NCI-H2107 (cell line): ENCODE results near the gene ZNF580.

Experiments
- DNase-seq: peaks from one replicate; lab custom pipeline; 2025; lab: John Stamatoyannopoulos, UW

Gene ZNF580

DNA sequence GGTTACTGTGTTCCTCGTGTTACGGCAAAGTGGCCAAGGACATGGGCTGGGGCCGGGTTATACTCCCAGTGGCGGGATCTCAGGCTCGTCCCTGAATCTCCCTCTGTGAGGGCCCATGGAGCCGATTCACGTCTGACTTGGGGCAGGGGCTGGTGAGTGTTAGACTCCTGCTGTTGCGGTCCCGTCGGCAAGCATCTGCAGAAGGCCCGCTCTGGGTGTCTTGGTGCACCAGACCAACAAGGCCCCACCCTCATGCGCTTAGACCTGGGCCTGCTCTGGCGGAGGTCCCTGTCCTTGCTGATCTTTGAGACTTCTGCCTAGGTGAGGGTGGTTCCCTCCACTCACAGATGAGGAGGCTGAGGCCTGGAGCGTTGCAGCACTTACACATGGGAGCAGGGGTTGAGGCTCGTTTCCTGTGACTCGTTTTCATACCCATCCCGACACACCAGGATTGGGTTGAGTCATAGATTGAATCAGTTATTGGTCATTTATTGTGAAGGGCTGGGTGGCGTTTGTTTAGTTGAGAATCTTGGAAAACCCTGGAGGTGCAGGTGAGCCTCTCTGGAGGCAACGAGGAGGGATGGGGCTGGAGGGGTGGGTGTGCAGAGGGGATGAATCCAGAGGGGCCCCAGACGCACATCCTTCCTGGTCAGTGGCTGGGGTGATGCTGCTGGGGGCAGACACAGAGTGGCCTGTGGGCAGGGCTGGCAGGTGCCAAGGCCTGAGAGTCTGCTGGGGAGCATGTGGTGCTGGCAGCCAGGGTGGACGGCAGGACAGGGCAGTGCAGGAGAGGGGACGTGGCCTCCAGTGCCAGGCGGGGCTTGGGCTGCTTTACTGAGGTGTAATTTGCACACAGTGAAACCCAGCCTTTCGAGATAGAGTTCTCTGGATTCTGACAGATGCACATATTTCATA, 38.8 kb downstream of the ZNF580 start:
- no peak for DNase-seq

DNA sequence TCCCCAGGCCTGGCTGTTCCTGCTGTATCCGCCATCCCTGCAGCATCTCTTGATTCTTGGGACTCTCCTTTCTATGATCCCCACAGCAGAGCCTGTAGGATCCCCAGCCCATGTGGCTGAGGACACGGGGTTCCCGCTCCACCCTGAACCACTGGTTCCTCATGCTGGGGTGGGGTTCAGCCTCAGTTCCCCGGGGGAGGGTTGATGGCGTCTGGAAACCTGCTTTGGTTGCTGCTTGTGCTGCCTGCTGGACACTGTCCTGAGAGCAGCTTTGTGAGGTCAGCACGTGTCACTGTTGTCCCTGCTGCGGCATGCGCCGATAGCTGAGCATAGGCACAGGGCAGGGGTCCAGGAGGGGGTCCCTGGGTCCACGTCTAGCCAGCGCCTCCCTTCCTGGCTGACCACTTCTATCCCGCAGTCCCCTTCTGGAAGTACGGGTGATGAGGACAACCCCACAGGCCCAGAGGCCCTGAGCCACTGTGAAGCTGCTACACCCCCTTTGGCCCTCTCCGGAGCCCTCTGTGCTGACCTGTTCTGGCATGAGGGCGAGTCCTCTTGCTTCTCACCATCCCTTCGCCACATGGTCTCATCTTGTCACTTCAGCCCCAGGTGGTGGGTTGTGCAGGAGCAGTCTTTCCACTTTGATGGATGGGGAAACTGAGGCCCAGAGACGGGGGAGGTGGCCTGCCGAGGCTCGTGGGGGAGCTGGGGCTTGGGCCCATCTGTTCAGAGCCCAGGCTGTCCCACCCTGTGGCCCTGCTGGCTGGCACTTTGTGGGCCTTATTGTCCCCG, 39.7 kb downstream of the ZNF580 start:
- no peak for DNase-seq

GRCh38 chr19:55681131-55682092, 40.6 kb downstream of the ZNF580 start:
- no peak for DNase-seq

- DNase-seq, result no peak
Measured at GRCh38 chr19:55683449-55684261, 42.9 kb downstream of the ZNF580 start.

DNA sequence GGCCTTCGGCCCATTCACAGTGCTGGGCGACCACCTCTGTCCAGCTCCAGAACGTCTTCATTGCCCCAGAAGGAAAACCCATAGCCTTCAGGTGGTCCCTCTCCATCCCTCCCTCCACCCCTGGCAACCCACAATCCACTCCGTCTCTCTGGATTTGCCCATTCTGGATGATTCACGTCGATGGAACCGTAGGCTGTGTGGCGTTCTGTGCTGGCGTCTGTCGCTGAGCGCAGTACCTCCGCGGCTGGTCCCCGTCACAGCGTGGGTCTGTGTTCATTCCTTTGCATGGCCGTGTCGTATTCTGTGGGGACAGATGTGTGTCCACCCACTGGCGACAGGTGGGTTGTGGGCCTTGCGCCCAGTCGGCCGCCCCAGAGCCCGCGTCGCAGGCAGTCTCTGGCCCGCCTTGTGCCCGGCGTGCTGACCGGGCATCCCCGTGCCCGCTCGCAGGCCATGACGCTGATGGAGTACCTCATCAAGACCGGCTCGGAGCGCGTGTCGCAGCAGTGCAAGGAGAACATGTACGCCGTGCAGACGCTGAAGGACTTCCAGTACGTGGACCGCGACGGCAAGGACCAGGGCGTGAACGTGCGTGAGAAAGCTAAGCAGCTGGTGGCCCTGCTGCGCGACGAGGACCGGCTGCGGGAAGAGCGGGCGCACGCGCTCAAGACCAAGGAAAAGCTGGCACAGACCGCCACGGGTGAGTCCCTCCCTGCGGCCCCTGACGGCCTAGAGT, 44.3 kb downstream of the ZNF580 start:
- DNase-seq, result no peak

DNA sequence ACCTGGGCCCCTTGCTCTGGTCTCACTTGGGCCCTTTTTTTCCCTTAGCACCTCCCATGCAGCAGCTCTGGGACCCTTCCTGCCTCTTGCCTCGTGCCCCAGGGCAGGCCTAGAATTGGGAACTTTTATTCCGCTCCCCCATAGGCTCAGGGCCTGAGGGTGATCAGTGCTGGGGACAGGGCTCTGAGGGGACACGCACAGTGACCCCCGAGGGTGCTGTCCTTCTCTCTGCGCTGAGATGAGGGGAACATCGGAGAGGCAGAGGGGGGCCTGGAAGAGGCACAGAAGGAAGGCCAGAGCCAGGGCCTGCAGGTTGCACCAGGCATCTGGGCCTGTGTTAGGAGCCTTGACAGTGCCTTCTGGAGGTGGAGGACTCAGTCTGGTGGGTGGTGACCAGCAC, 45.0 kb downstream of the ZNF580 start:
- no peak for DNase-seq

DNA sequence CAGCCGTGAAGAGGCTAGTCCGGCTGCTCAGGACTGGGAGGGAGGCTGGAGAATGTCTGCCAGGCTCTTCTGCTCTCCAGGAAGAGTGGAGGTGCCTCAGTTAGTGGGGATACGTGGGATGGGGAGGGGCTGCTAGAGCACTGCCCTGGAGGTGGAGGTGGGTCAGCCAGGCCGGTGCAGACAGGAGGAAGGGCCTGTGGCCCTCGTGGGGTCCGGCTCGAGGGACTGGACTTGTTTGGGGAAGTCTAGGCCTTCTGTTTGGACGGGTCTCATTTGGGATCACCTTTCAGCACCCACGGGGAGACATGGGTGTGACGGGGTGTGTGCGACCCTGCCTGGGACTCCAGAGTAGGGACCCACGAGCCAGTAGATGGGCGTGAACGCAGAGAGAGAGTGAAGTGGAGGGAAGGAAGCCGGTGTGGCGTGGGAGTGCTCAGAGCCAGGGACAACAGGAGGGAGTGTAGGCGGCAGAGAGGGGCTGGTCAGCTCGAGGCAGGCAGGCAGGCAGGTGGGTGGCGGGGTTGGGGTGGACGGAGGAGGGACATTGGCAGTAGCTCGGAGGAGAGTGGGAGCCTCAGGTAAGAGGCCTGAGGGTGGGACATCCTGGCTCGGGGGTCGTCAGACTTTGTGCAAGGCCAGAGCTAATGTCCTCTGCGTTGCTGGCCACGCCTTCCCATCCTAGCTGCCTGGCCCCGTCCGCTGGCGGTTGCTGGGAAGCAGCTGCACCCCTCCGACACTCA, 45.7 kb downstream of the ZNF580 start:
- no peak for DNase-seq

DNA sequence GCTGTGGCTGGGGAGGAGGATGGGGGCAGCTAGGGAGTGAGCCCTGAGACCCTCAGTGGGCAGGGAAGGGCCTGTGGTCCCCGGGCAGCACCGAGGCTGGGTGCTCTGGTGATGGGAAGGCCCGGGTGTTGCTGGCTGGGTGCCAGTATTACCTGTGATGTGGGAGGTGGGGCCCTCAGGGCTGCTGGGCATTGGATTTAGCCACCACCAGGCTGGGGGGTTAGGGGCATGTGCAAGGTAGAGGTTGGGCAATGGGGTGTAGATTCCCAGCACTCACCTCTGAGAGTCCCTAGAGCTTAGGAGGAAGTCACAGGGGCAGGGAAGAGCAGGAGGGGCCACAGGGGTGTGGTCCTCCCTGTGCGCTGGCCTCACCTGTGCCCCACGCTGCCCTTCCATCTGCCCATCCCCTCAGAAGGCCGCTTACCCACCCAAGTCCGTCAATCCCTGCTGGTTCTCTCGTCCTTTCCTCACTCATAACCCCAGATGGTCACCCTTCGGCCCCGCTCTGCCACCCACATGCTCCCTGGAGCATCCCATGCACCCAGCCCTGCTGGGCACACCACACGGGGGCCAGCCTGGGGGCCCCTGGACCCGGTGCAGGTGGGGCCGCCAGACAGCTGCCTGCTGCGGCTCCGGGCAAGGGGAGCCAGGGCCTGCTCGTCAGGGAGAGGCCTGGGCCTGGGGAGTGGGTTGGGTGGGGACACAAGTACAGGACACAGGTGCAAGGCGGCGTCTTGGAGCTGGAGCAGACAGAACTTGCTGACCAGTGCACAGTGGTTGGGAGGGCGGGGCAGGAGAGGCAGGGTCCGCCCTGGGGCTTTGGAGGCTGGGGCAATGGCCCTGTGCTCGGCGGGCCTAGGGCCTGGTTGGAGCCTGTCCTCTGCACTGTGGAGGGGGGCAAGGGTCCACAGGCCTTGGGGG, 46.7 kb downstream of the ZNF580 start:
- no peak for DNase-seq

DNA sequence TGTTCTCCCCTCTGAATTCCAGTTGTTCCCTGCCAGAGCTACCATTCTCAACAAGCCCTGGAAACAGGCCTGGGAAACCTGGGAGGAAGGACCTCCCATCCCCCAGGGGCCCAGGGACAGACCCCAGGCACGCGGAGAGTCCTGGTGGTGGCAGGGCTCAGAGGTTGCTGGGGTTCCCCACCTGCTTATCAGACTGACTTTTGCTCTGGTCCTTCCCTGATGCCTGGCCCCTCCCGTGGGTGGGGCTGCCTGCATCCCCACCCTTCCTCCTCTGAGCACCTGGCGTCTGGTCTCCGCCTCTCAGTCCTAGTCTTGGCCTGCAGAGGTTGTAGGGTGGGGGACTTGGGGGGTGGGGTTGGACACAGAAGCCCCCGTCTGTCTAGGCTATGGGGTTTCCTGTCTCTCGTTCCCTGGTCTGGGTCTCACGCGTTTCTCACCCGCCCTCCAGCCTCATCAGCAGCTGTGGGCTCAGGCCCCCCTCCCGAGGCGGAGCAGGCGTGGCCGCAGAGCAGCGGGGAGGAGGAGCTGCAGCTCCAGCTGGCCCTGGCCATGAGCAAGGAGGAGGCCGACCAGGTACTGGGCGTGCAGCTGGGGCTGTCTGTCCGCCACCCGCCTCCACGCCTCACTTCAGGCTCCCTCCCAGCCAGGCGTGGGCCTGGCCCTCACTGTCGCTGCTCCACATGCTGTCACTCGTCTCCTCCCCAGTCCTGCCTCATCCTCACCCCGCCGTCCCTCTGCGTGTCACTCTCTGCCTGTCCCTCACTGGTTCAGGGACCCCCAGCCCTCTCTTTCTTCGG, 47.8 kb downstream of the ZNF580 start:
- peak; percentile 14 for DNase-seq

DNA sequence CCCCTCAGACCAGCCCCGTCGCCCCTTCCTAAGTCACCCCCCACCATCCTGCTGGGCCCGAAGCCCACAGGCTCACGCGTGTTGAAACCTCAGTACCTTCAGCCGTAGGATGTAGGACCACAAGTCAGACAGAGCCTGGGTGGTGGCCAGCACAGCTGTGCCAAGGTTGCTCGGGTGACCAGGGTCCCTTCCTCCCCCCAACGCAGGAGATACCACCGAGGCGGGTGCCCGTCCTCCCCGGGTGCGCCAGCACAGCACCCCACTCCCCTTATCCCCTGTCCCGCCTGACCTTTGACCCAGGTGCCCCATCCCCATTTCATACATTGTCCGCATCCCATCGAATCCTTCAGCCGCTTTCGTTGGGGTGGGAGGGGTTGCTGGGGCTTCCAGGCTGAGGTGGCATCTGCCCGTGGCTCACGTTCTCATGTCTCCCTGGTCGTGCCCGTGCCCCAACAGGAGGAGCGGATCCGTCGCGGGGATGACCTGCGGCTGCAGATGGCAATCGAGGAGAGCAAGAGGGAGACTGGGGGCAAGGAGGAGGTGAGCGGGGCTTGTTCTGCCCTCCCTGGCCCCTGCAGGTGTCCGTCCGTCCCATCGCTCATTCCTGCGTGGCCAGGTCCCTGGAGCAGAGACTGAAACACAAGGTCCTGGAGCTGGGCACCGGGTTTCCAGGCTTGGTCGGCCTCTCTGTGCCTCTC, 48.8 kb downstream of the ZNF580 start:
- no peak for DNase-seq

- no peak for DNase-seq
Measured at GRCh38 chr19:55690109-55690768, 49.4 kb downstream of the ZNF580 start.

- no peak for DNase-seq
Measured at GRCh38 chr19:55690769-55691545, 50.2 kb downstream of the ZNF580 start.

DNA sequence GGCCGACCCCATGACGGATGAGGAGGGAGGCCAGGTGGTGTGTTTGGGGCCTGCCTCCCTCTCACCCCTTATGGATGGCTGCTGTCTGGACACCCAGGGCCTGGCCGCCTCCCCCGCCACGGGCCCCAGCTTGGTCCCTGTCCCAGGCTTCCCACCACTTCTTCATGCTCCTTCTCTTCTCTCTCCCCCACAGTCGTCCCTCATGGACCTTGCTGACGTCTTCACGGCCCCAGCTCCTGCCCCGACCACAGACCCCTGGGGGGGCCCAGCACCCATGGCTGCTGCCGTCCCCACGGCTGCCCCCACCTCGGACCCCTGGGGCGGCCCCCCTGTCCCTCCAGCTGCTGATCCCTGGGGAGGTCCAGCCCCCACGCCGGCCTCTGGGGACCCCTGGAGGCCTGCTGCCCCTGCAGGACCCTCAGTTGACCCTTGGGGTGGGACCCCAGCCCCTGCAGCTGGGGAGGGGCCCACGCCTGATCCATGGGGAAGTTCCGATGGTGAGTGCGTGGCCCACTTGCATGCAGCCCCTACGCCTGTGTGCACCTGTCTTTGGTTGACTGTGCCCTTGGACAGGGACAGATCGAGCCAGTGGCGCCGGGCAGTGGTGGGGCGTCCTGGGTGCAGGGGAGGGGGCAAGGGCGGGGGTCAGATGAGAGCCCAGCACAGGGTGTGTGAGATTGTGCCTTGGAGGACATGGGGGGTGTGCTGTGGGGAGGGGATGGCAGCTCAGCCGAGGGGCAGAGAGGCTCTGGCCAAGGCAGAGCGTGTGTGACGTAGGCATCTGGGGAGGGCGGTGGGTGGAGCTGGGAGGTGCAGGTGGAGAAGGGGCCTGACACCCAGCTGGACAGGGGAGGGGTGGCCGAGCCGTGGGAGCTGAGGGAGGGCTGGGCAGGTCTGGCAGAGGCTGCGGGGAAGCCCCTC, 51.0 kb downstream of the ZNF580 start:
- no peak for DNase-seq

GRCh38 chr19:55692681-55693081, 51.9 kb downstream of the ZNF580 start:
- no peak for DNase-seq
